SK-N-SH (cell line): ENCODE data around the gene FMN2. TPM values are rescaled to one million over a fixed set of nuclear protein-coding genes. Genes with fewer than 3 reads are reported as not detected.
A peak's percentile ranks its signal among the peaks of the same experiment; 100 is the strongest.

Experiments used
- CTCF ChIA-PET: fragments of 300-600, 350-600 bp; formaldehyde crosslinking; extraction: SDS; loops from one replicate; lab custom pipeline; 2021; lab: Yijun Ruan, JAX
- POLR2A ChIA-PET: fragments of 350-600 bp; sonication (Branson Sonifier 250); formaldehyde crosslinking; extraction: SDS; loops from one replicate; lab custom pipeline; 2020; ENCODE audit warnings: antibody characterized with exemption, inconsistent platforms; lab: Yijun Ruan, JAX
- DNase-seq: peaks from one replicate; pipeline ENCODE4 v3.0.0; 2012
- H2AFZ ChIP-seq: fragments of 200-600 bp; sonication (generic); 2 replicates; pipeline ENCODE4 v1.8.1; 2016; ENCODE audit warnings: antibody characterized with exemption, mild to moderate bottlenecking, low read depth
- H3F3A ChIP-seq: fragments of 200-600 bp; sonication (generic); replicated peaks from 2 replicates; pipeline ENCODE3; 2016; ENCODE audit warnings: antibody characterized with exemption, mild to moderate bottlenecking; ENCODE audit not compliant: insufficient read depth
- H3K27ac ChIP-seq, 2 experiments: fragments of 200-500 bp in 1 of 2; fragments of 200-600 bp in 1 of 2; sonication (Bioruptor generic) in 1 of 2; sonication (generic), shearing (Covaris generic) in 1 of 2; 2 replicates each; pipeline versions ENCODE4 v1.5.1 to v1.6.1; 2014 to 2016; ENCODE audit warnings: low read depth in 2 of 2, inconsistent platforms in 1 of 2, low read length in 1 of 2, mild to moderate bottlenecking in 1 of 2, mixed read lengths in 1 of 2
- H3K27me3 ChIP-seq: fragments of 200-600 bp; sonication (generic), shearing (Covaris generic); 2 replicates; pipeline ENCODE4 v1.6.1; 2016; ENCODE audit warnings: mixed run types; ENCODE audit not compliant: insufficient read depth
- H3K36me3 ChIP-seq, 2 experiments: fragments of 200-500 bp in 1 of 2; fragments of 200-600 bp in 1 of 2; sonication (Bioruptor generic) in 1 of 2; sonication (generic) in 1 of 2; replicated peaks in 1 of 2; 2 replicates each; pipeline versions ENCODE3 to v1.5.1; 2014 to 2016; ENCODE audit warnings: low read length in 1 of 2, mild to moderate bottlenecking in 1 of 2; ENCODE audit not compliant: insufficient read depth in 2 of 2, control insufficient read depth in 1 of 2
- H3K4me1 ChIP-seq, 2 experiments: fragments of 200-500 bp in 1 of 2; fragments of 200-600 bp in 1 of 2; sonication (Bioruptor generic) in 1 of 2; sonication (generic), shearing (Covaris generic) in 1 of 2; 2 replicates each; pipeline versions ENCODE4 v1.5.1 to v1.6.1; 2014 to 2016; ENCODE audit warnings: low read depth in 1 of 2, low read length in 1 of 2, mixed run types in 1 of 2; ENCODE audit not compliant: insufficient read depth in 2 of 2, control insufficient read depth in 1 of 2
- H3K4me2 ChIP-seq: fragments of 200-600 bp; sonication (generic), shearing (Covaris generic); 2 replicates; pipeline ENCODE4 v1.6.1; 2017; ENCODE audit warnings: mixed run types
- H3K4me3 ChIP-seq, 2 experiments: fragments of 200-500 bp in 1 of 2; fragments of 200-600 bp in 1 of 2; sonication (Bioruptor generic) in 1 of 2; sonication (generic), shearing (Covaris generic) in 1 of 2; 2 replicates each; pipeline versions ENCODE4 v1.5.1 to v1.8.1; 2014 to 2016; ENCODE audit warnings: low read depth in 2 of 2, inconsistent platforms in 1 of 2, low read length in 1 of 2, mild to moderate bottlenecking in 1 of 2, mixed read lengths in 1 of 2, moderate library complexity in 1 of 2
- H3K79me2 ChIP-seq: fragments of 200-600 bp; sonication (generic); 2 replicates; pipeline ENCODE4 v1.8.1; 2017; ENCODE audit warnings: mild to moderate bottlenecking; ENCODE audit not compliant: insufficient read depth
- H3K9ac ChIP-seq: fragments of 200-600 bp; sonication (generic); 2 replicates; pipeline ENCODE4 v1.6.1; 2017; ENCODE audit warnings: mixed run types
- H3K9me2 ChIP-seq: fragments of 200-600 bp; sonication (generic); 2 replicates; pipeline ENCODE4 v1.6.1; 2017; ENCODE audit warnings: mixed run types
- H3K9me3 ChIP-seq: fragments of 200-600 bp; sonication (generic); 2 replicates; pipeline ENCODE4 v1.6.1; 2017; ENCODE audit warnings: mixed run types, mild to moderate bottlenecking, moderate library complexity
- H4K20me1 ChIP-seq: fragments of 200-600 bp; sonication (generic); 2 replicates; pipeline ENCODE4 v1.6.1; 2017; ENCODE audit warnings: mild to moderate bottlenecking, mixed run types; ENCODE audit not compliant: insufficient read depth
- FOSL2 ChIP-seq: IDR thresholded peaks from 2 replicates; pipeline ENCODE4 v1.4.0; 2012; ENCODE audit warnings: low read depth, mild to moderate bottlenecking, moderate library complexity, borderline replicate concordance
- JUND ChIP-seq: IDR thresholded peaks from 2 replicates; pipeline ENCODE4 v1.4.0; 2012
- MXI1 ChIP-seq: IDR thresholded peaks from 2 replicates; pipeline ENCODE4 v1.6.1; 2012; ENCODE audit warnings: mild to moderate bottlenecking, low read depth, low read length, improper control_type of control experiment
- NFIC ChIP-seq: IDR thresholded peaks from 2 replicates; pipeline ENCODE4 v1.4.0; 2012; ENCODE audit warnings: borderline replicate concordance
- NRF1 ChIP-seq: IDR thresholded peaks from 2 replicates; pipeline ENCODE4 v1.6.1; 2012; ENCODE audit warnings: low read depth, mild to moderate bottlenecking, low read length
- POLR2AphosphoS5 ChIP-seq: IDR thresholded peaks from 2 replicates; pipeline ENCODE4 v1.6.1; 2012; ENCODE audit warnings: low read depth, low read length
- RFX5 ChIP-seq: IDR thresholded peaks from 2 replicates; pipeline ENCODE4 v1.6.1; 2012; ENCODE audit warnings: mild to moderate bottlenecking, improper control_type of control experiment, low read length
- SIN3A ChIP-seq: IDR thresholded peaks from 2 replicates; pipeline ENCODE4 v1.6.1; 2012; ENCODE audit warnings: low read depth, mild to moderate bottlenecking, low read length, moderate library complexity, borderline replicate concordance
- TAF1 ChIP-seq: IDR thresholded peaks from 2 replicates; pipeline ENCODE4 v1.6.1; 2012; ENCODE audit warnings: low read depth, mild to moderate bottlenecking, low read length, moderate library complexity, borderline replicate concordance
- TEAD4 ChIP-seq: IDR thresholded peaks from 2 replicates; pipeline ENCODE4 v1.4.0; 2012; ENCODE audit warnings: mild to moderate bottlenecking, borderline replicate concordance; ENCODE audit not compliant: insufficient read depth
- USF2 ChIP-seq: fragments of 150-350 bp; IDR thresholded peaks from 2 replicates; pipeline ENCODE4 v1.6.1; 2017; ENCODE audit warnings: antibody characterized with exemption, low read length, low read depth, borderline replicate concordance
- WGBS: methylation state at CpG from one replicate; pipeline ENCODE4 v1.1.6; 2017; ENCODE audit warnings: low lambda C conversion rate; 5-methylcytosine and 5-hydroxymethylcytosine counted together
- polyA plus RNA-seq, 3 experiments: library from polyadenylated mRNA; depleted of rRNA; stranded (reverse); fragments of >200 nt; gene quantifications; 2 replicates each; pipeline ENCODE4 v1.2.3, GENCODE V29; 2012

Gene FMN2
- polyA plus RNA-seq, 1 of the 3 experiments (the other 2 are of a cell fraction): 7.2 TPM

- Histone ChIP-seq H3K4me1 (peaks cover 0 to 8% of the 10 kb centered on the region in 2 experiments; a peak in 2 of 4 replicates), H3K9me2 (no peaks in the 10 kb centered on the region), H3K4me2 (peak overlapping the region; percentile 1; the same call in 1 of the 2 replicates), H3K9me3 (no peaks in the 10 kb centered on the region), H3K4me3 (no peak overlapping the region), H2AFZ (no peak overlapping the region), H3K27ac (no peak overlapping the region), H3K27me3 (no peaks in the 10 kb centered on the region), H3K36me3 (no peaks in the 10 kb centered on the region), H3F3A (peaks cover 7% of the 10 kb centered on the region), H4K20me1 (no peaks in the 10 kb centered on the region), H3K9ac (no peak overlapping the region), H3K79me2 (no peaks in the 10 kb centered on the region)
- ChIA-PET CTCF (no interaction called here), POLR2A (no interaction called here)
- no peak for DNase-seq
- TF ChIP-seq RFX5 (no peak), FOSL2 (peak; percentile 48; the same call in 1 of the 2 replicates), MXI1 (no peak), JUND (peak; percentile 60), TEAD4 (peak; percentile 33; the same call in 1 of the 2 replicates), NRF1 (no peak), USF2 (no peak)
- 65% methylated on average over 5 of the region's 5 CpGs for WGBS
Measured at GRCh38 chr1:240491156-240491555, 399.5 kb downstream of the FMN2 start.

- Histone ChIP-seq H3K4me1 (peaks cover 0 to 8% of the 10 kb centered on the region in 2 experiments; a peak in 1 of 4 replicates), H3K79me2 (no peaks in the 10 kb centered on the region), H3K9me3 (no peaks in the 10 kb centered on the region), H4K20me1 (no peaks in the 10 kb centered on the region), H3K36me3 (no peaks in the 10 kb centered on the region), H2AFZ (no peak overlapping the region), H3K9ac (no peak overlapping the region), H3K27me3 (no peaks in the 10 kb centered on the region), H3K4me3 (no peak overlapping the region), H3F3A (peaks cover 7% of the 10 kb centered on the region), H3K27ac (no peak overlapping the region), H3K9me2 (no peaks in the 10 kb centered on the region), H3K4me2 (0 out of 2 replicates have a peak overlapping the region, but pooled peaks have one; percentile 1)
- DNase-seq: no peak
- ChIA-PET POLR2A (no interaction called here), CTCF (no interaction called here)
- WGBS: 91% methylated on average over 7 of the region's 7 CpGs
- TF ChIP-seq FOSL2: no peak
- no peak for TF ChIP-seq POLR2AphosphoS5
- no peak for TF ChIP-seq TAF1
Measured at GRCh38 chr1:240491796-240492195, 400.1 kb downstream of the FMN2 start.

- Histone ChIP-seq H3K4me2 (no peak overlapping the region; the same call in 1 of the 2 replicates), H2AFZ (peak overlapping the region; percentile 69; the same call in 1 of the 2 replicates), H3K36me3 (no peaks in the 10 kb centered on the region), H4K20me1 (no peaks in the 10 kb centered on the region), H3K9me2 (no peaks in the 10 kb centered on the region)
- CTCF ChIA-PET: interaction anchor here (0.8 to 1.6 kb wide), 5 partner anchors 12 to 108 kb away, joined by 3 to 4 read pairs (median 3); no protein-coding TSS in a partner anchor
- peak; percentile 67 for TF ChIP-seq NFIC
- no peak for TF ChIP-seq SIN3A
- TF ChIP-seq, all 33 proteins: peak for 1
- POLR2A ChIA-PET: no interaction called here
- DNase-seq: peak; percentile 64
- no peaks in the 10 kb centered on the region for H3K9me3 ChIP-seq
- peaks cover 7 to 8% of the 10 kb centered on the region in 2 experiments; a peak in 3 of 4 replicates for H3K4me1 ChIP-seq
- H3K9ac ChIP-seq: no peak overlapping the region
- peak overlapping the region; percentile 24 to 27; a peak in 3 of 4 replicates for H3K4me3 ChIP-seq
- no peak overlapping the region for H3K27ac ChIP-seq
- 63% methylated on average over 34 of the region's 52 CpGs for WGBS
- peaks cover 7% of the 10 kb centered on the region for H3F3A ChIP-seq
- H3K27me3 ChIP-seq: no peaks in the 10 kb centered on the region
- H3K79me2 ChIP-seq: no peaks in the 10 kb centered on the region
Measured at GRCh38 chr1:240492832-240493440, 401.3 kb downstream of the FMN2 start.
